Activated CD8-positive, alpha-beta memory T cell treated with anti-CD3 and anti-CD28 coated beads for 1 hour (primary cell): ENCODE results near the gene SRD5A3.

ENCODE experiments used
- DNase-seq, 2 donors: peaks; one replicate each; pipeline ENCODE4 v3.0.0-alpha.2; 2020; ENCODE audit warnings: low read depth in 1 of 2; ENCODE audit errors: extremely low read depth in 1 of 2

SRD5A3 gene

GRCh38 chr4:55405073-55405472 is 59.0 kb downstream of the SRD5A3 start:
- DNase-seq = no peak

- DNase-seq = no peak
Measured at GRCh38 chr4:55406545-55406944, 60.5 kb downstream of the SRD5A3 start.

GRCh38 chr4:55407119-55407518 is 61.1 kb downstream of the SRD5A3 start:
- DNase-seq = no peak

- DNase-seq = no peak
Measured at GRCh38 chr4:55407764-55408163, 61.7 kb downstream of the SRD5A3 start.

- DNase-seq = no peak
Measured at GRCh38 chr4:55409468-55410171, 63.6 kb downstream of the SRD5A3 start.

- no peak for DNase-seq
Measured at GRCh38 chr4:55410431-55410830, 64.4 kb downstream of the SRD5A3 start.

GRCh38 chr4:55411621-55412020 is 65.6 kb downstream of the SRD5A3 start:
- DNase-seq = no peak

GRCh38 chr4:55416176-55416575 is 70.1 kb downstream of the SRD5A3 start:
- DNase-seq = no peak
